ENCODE measurements around the gene SEBOX.

GRCh38 chr17:28412099-28412498, 47.1 kb upstream of the SEBOX start:
- no peak for TF ChIP-seq CTCF (IDR thresholded peaks at IDR 0.05)
- TF ChIP-seq POLR2A (IDR thresholded peaks at IDR 0.05): no peak

Data from testis (tissue), 2 donors.